CD8-positive, alpha-beta memory T cell (primary cell): Measurements from ENCODE around the gene C2CD4C. TPM values are rescaled to one million over a fixed set of nuclear protein-coding genes. Genes with fewer than 3 reads are reported as not detected.
"Not testable (repeated sequence)": the region's sequence is repeated elsewhere in the genome, so short reads cannot be mapped to it uniquely, and the experiment has no call there.

Experiments
- CTCF ChIA-PET: fragments of 350-600 bp; sonication (Branson Sonifier 250); formaldehyde crosslinking; loops from one replicate; lab custom pipeline; 2021; ENCODE audit warnings: antibody characterized with exemption; lab: Charles Lee
- POLR2A ChIA-PET: fragments of 350-600 bp; sonication (Branson Sonifier 250); formaldehyde crosslinking; loops from one replicate; lab custom pipeline; 2021; ENCODE audit warnings: antibody characterized with exemption; lab: Charles Lee
- DNase-seq, 5 donors: peaks; one replicate each; pipeline versions ENCODE4 v3.0.0 to v3.0.0-alpha.2; 2020 to 2022; ENCODE audit warnings: mixed read lengths in 1 of 5
- H3K27ac ChIP-seq: one replicate; pipeline ENCODE4 v1.7.0; 2013; ENCODE audit warnings: low read depth, mild to moderate bottlenecking, low read length, moderate library complexity
- H3K27me3 ChIP-seq: 2 replicates; pipeline ENCODE4 v1.7.0; 2013; ENCODE audit warnings: low read length, mild to moderate bottlenecking; ENCODE audit not compliant: insufficient read depth, poor library complexity, severe bottlenecking
- H3K36me3 ChIP-seq: 2 replicates; pipeline ENCODE4 v1.7.0; 2013; ENCODE audit warnings: mild to moderate bottlenecking, low read length, moderate library complexity; ENCODE audit not compliant: insufficient read depth
- H3K4me1 ChIP-seq: 2 replicates; pipeline ENCODE4 v1.7.0; 2013; ENCODE audit warnings: mild to moderate bottlenecking, low read length, moderate library complexity; ENCODE audit not compliant: insufficient read depth
- H3K4me3 ChIP-seq: 2 replicates; pipeline ENCODE4 v1.7.0; 2013; ENCODE audit warnings: mild to moderate bottlenecking, low read length
- H3K9me3 ChIP-seq: 2 replicates; pipeline ENCODE4 v1.7.0; 2013; ENCODE audit warnings: mild to moderate bottlenecking, low read length
- H3K27ac Mint-ChIP-seq, 8 donors: one replicate each; pipeline ENCODE4 v1.8.0; 2020 to 2021; ENCODE audit warnings: mixed read lengths in 8 of 8, mild to moderate bottlenecking in 6 of 8, inconsistent platforms in 3 of 8, moderate library complexity in 3 of 8
- H3K27me3 Mint-ChIP-seq, 2 donors: one replicate each; pipeline ENCODE4 v1.8.0; 2020 to 2021; ENCODE audit warnings: mixed read lengths in 2 of 2, mild to moderate bottlenecking in 1 of 2, moderate library complexity in 1 of 2
- H3K36me3 Mint-ChIP-seq, 3 donors: one replicate each; pipeline ENCODE4 v1.8.0; 2020 to 2021; ENCODE audit warnings: mixed read lengths in 3 of 3, inconsistent platforms in 1 of 3, mild to moderate bottlenecking in 1 of 3
- H3K4me1 Mint-ChIP-seq, 3 donors: one replicate each; pipeline ENCODE4 v1.8.0; 2020 to 2021; ENCODE audit warnings: mixed read lengths in 3 of 3, inconsistent platforms in 1 of 3, mild to moderate bottlenecking in 1 of 3
- H3K4me3 Mint-ChIP-seq, 7 donors: one replicate each; pipeline ENCODE4 v1.8.0; 2020 to 2021; ENCODE audit warnings: mixed read lengths in 7 of 7, mild to moderate bottlenecking in 6 of 7, moderate library complexity in 4 of 7, inconsistent platforms in 2 of 7
- H3K9me3 Mint-ChIP-seq, 5 donors: one replicate each; pipeline ENCODE4 v1.8.0; 2020 to 2022; ENCODE audit warnings: mixed read lengths in 5 of 5, mild to moderate bottlenecking in 3 of 5, moderate library complexity in 2 of 5, inconsistent platforms in 1 of 5
- polyA plus RNA-seq: library from polyadenylated mRNA; unstranded; fragments of 300-500 nt; fragmentation: Illumina TruSeq; gene quantifications from one replicate; pipeline ENCODE4 v1.2.3, GENCODE V29; 2021
- total RNA-seq, 2 experiments: library from RNA; stranded (reverse); gene quantifications; one replicate each; pipeline ENCODE4 v1.2.3, GENCODE V29; 2021

The C2CD4C gene
- total and polyA plus RNA-seq, 3 experiments from 2014 or later = not detected

DNA sequence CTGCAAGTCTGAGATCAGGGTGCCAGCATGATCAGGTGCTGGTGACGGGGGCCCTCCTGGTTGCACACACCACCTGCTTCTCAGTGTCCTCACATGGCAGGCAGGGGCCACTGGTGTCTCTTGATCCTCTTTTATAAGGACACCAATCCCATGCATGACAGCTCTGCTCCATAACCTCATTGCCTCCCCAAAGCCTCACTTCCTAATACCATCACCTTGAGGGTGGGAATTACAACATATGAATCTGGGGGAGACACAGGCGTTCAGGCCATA lies 49.4 kb downstream of the C2CD4C start:
- Histone ChIP-seq H3K4me1 (no peaks in the 10 kb centered on the region), H3K27me3 (no peaks in the 10 kb centered on the region), H3K36me3 (no peaks in the 10 kb centered on the region), H3K9me3 (no peaks in the 10 kb centered on the region), H3K4me3 (no peak overlapping the region), H3K27ac (no peak overlapping the region)
- no peaks in the 10 kb centered on the region for H3K4me1 Mint-ChIP-seq
- H3K27me3 Mint-ChIP-seq = peaks cover 3 to 10% of the 10 kb centered on the region in 2 donors
- H3K4me3 Mint-ChIP-seq = no peak overlapping the region
- no peak overlapping the region for H3K27ac Mint-ChIP-seq
- H3K9me3 Mint-ChIP-seq = peaks cover 0 to 7% (median 0%) of the 10 kb centered on the region in 5 donors
- no peak for DNase-seq
- ChIA-PET CTCF (no interaction called here), POLR2A (no interaction called here)
- H3K36me3 Mint-ChIP-seq = no peaks in the 10 kb centered on the region

DNA sequence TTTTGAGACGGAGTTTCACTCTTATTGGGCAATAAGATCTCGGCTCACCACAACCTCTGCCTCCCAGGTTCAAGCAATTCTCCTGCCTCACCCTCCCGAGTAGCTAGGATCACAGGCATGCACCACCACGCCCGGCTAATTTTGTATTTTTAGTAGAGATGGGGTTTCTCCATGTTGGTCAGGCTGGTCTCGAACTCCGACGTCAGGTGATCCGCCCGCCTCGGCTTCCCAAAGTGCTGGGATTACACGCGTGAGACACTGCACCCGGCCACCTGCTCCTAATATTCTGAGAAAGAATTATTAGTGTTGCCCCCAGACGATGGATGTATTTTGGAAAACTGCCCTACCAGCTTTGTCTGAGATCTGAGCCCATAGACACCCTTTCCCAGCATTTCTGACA lies 53.4 kb downstream of the C2CD4C start:
- CTCF ChIA-PET, H3K27ac ChIP-seq, H3K9me3 ChIP-seq, H3K27ac Mint-ChIP-seq, POLR2A ChIA-PET, H3K36me3 ChIP-seq, H3K4me3 Mint-ChIP-seq, H3K4me3 ChIP-seq, H3K36me3 Mint-ChIP-seq, H3K4me1 Mint-ChIP-seq, DNase-seq, H3K27me3 ChIP-seq, H3K4me1 ChIP-seq: not testable (repeated sequence)
- H3K9me3 Mint-ChIP-seq = peaks cover 4 to 13% (median 6%) of the 10 kb centered on the region in 5 donors
- peaks cover 4 to 10% of the 10 kb centered on the region in 2 donors for H3K27me3 Mint-ChIP-seq

Other genes starting within 250 kb of the C2CD4C start
- gene PLPP2, start 117.7 kb downstream of the C2CD4C start, total RNA-seq = not detected
- gene PLPP2, start 117.7 kb downstream of the C2CD4C start, polyA plus RNA-seq = 2.3 TPM
- 10 to 100 TPM; 20.9 TPM for gene MIER2, start 64.4 kb downstream of the C2CD4C start, total RNA-seq
- gene MIER2, start 64.4 kb downstream of the C2CD4C start, polyA plus RNA-seq = 4.9 TPM
- gene SHC2, start 51.9 kb upstream of the C2CD4C start, total RNA-seq = under 1 TPM; 0.11 to 0.13 TPM
- gene SHC2, start 51.9 kb upstream of the C2CD4C start, polyA plus RNA-seq = not detected
- gene MADCAM1, start 87.3 kb upstream of the C2CD4C start, total RNA-seq = under 1 TPM; 0.33 to 0.44 TPM
- gene MADCAM1, start 87.3 kb upstream of the C2CD4C start, polyA plus RNA-seq = 0.12 TPM
- gene TPGS1, start 98.3 kb upstream of the C2CD4C start, total RNA-seq = 10 to 100 TPM; 18.6 to 20.0 TPM
- gene TPGS1, start 98.3 kb upstream of the C2CD4C start, polyA plus RNA-seq = 50.3 TPM
- gene CDC34, start 122.6 kb upstream of the C2CD4C start, total RNA-seq = 10 to 100 TPM; 56.9 to 57.8 TPM
- 46.9 TPM for gene CDC34, start 122.6 kb upstream of the C2CD4C start, polyA plus RNA-seq
- 10 to 100 TPM; 48.8 to 50.5 TPM for gene GZMM, start 134.9 kb upstream of the C2CD4C start, total RNA-seq
- gene GZMM, start 134.9 kb upstream of the C2CD4C start, polyA plus RNA-seq = 327 TPM
- 100 to 1,000 TPM; 250 to 262 TPM for gene BSG, start 163.4 kb upstream of the C2CD4C start, total RNA-seq
- 436 TPM for gene BSG, start 163.4 kb upstream of the C2CD4C start, polyA plus RNA-seq
- under 1 TPM; 0.42 to 0.48 TPM for gene HCN2, start 180.7 kb upstream of the C2CD4C start, total RNA-seq
- gene HCN2, start 180.7 kb upstream of the C2CD4C start, polyA plus RNA-seq = not detected
- gene POLRMT, start 224.4 kb upstream of the C2CD4C start, total RNA-seq = 10 to 100 TPM; 75.2 to 77.3 TPM
- 58.8 TPM for gene POLRMT, start 224.4 kb upstream of the C2CD4C start, polyA plus RNA-seq
- gene FGF22, start 230.7 kb upstream of the C2CD4C start, total RNA-seq = under 1 TPM; 0.20 to 0.22 TPM
- gene FGF22, start 230.7 kb upstream of the C2CD4C start, polyA plus RNA-seq = not detected